PFSK-1 (cell line): Measurements from ENCODE around the gene CA7.

Source experiments
- FOXP2 ChIP-seq: optimal IDR thresholded peaks from 2 replicates; pipeline ENCODE3; 2011; ENCODE audit warnings: borderline replicate concordance, control low read depth, inconsistent platforms; ENCODE audit not compliant: insufficient read depth; ENCODE audit errors: extremely low read length, extremely low read depth
- POLR2AphosphoS5 ChIP-seq: IDR thresholded peaks from 2 replicates; pipeline ENCODE4 v1.6.1; 2012; ENCODE audit warnings: low read depth, mild to moderate bottlenecking, control low read depth, low read length, moderate library complexity
- REST ChIP-seq, 2 experiments: IDR thresholded peaks; 2 replicates each; pipeline versions ENCODE4 v1.6.1 to v1.8.0; 2011 to 2012; ENCODE audit warnings: low read depth in 2 of 2, low read length in 2 of 2, control low read depth in 1 of 2, inconsistent platforms in 1 of 2, mild to moderate bottlenecking in 1 of 2, moderate library complexity in 1 of 2; ENCODE audit not compliant: insufficient read depth in 1 of 2
- SIN3A ChIP-seq: IDR thresholded peaks from 2 replicates; pipeline ENCODE4 v1.6.1; 2012; ENCODE audit warnings: mild to moderate bottlenecking, low read length, moderate library complexity, borderline replicate concordance; ENCODE audit not compliant: insufficient read depth
- TAF1 ChIP-seq: IDR thresholded peaks from 2 replicates; pipeline ENCODE4 v1.6.1; 2012; ENCODE audit warnings: low read length, control low read depth, borderline replicate concordance; ENCODE audit not compliant: insufficient read depth

The CA7 gene

GRCh38 chr16:66840883-66841282, 3.3 kb upstream of the CA7 start:
- no peak for TF ChIP-seq SIN3A
- no peak for TF ChIP-seq FOXP2
- TF ChIP-seq REST (IDR thresholded peaks at IDR 0.05; ENCODE audit: insufficient read depth in 1 of 2, low read depth in 2 of 2, low read length in 2 of 2) = no peak
- no peak for TF ChIP-seq POLR2AphosphoS5
- no peak for TF ChIP-seq TAF1

GRCh38 chr16:66841366-66841765, 2.8 kb upstream of the CA7 start:
- no peak for TF ChIP-seq SIN3A
- no peak for TF ChIP-seq POLR2AphosphoS5
- TF ChIP-seq FOXP2 = no peak
- no peak for TF ChIP-seq REST (IDR thresholded peaks at IDR 0.05; ENCODE audit: insufficient read depth in 1 of 2, low read depth in 2 of 2, low read length in 2 of 2)
- TF ChIP-seq TAF1 = no peak

GRCh38 chr16:66842765-66843164, 1.4 kb upstream of the CA7 start:
- TF ChIP-seq POLR2AphosphoS5 (no peak), SIN3A (no peak), TAF1 (no peak), REST (IDR thresholded peaks at IDR 0.05; ENCODE audit: insufficient read depth in 1 of 2, low read depth in 2 of 2, low read length in 2 of 2) (no peak), FOXP2 (no peak)

- no peak for TF ChIP-seq REST (IDR thresholded peaks at IDR 0.05; ENCODE audit: insufficient read depth in 1 of 2, low read depth in 2 of 2, low read length in 2 of 2)
- TF ChIP-seq SIN3A = no peak
- no peak for TF ChIP-seq TAF1
Measured at GRCh38 chr16:66843191-66843590, 1.0 kb upstream of the CA7 start.

GRCh38 chr16:66844009-66844341, 239 bp upstream of the CA7 start:
- TF ChIP-seq FOXP2 (no peak), SIN3A (no peak), TAF1 (no peak), POLR2AphosphoS5 (no peak), REST (IDR thresholded peaks at IDR 0.05; ENCODE audit: insufficient read depth in 1 of 2, low read depth in 2 of 2, low read length in 2 of 2) (no peak)
